GM19239 (cell line): Measurements from ENCODE around the gene PREX1.

Source experiments
- DNase-seq: peaks from one replicate; pipeline ENCODE4 v3.0.0; 2011; ENCODE audit warnings: low spot score; ENCODE audit not compliant: insufficient read length
- FAIRE-seq: peaks from 2 replicates; lab custom pipeline; 2011; peaks lifted over from hg19 to GRCh38; lab: Jason Lieb, UNC

The PREX1 gene

DNA sequence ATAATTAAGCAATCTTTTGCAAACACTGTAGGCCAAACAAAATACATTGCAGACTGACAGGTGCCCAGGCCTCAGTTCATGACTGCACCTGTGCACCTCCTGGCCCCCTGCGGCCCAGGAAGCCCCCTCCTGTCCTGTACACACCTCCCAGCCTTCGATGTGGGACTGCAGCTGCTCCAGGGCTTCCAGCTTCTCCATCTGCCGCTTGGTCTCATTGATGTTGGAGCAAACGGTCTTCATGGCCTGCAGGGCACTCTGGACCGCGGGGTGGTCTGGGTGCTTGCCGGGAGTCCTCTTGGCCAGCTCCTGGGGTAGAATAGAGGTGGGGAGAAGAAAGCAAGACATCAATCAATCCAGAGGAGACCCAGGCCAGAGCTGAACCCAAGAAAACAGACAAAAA lies 119.7 kb downstream of the PREX1 start:
- FAIRE-seq, result no peak
- DNase-seq, result no peak

DNA sequence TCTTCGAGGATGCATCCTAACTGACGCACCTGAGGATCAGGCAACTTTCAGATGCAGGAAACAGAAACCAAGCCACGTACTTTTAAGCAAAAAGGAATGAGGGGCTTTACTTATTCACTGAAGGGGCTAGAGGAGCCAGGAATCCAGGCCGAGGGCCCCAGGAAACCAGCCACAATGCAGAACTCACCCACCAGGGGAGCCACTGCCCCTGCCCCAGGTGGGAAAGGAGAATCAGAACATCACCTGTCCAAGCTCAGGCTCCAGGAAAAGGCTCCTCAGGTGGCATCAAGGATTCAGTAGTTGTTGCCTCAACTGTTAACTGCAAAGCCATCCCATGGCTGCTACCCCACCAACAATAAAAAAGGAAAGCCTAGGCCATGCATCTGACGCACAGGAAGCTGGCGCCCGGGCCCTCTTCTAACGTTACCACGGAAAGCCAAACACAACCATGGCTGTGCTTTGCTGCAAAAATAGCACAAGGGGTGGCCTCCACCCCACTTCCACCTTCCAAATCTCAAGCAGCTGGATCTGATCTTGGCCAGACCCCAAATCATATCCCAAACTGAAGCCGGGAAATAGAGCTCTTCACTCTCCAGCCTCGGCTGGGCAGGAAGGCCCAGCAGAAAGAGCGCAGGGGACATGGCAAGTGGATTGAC lies 121.0 kb downstream of the PREX1 start:
- no peak for FAIRE-seq
- no peak for DNase-seq

DNA sequence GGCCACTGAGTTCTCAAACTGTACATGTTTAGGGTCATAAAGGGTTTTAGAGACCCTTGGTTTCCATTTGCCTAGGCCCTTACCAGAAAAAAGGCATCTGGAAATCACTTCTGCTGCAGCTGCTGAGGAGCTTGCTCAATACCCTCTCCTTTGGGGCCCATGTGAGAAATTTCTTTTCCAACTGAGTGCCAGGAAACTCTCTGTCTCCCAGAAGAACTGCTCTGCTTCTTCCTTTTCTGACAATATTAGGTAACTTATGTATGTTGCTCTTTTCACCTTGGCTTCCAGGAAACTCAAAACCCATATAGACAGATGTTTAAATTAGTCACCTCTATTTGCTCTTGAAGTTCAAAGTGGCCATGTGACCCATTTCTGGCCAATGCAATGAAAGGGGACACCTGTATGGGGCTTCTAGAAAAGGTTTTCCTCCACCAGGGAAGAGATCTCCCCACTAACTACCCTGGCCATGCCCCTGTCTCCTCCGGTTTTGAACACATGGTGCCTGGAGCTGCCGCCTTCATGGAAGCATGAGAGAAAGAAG lies 121.6 kb downstream of the PREX1 start:
- FAIRE-seq, result no peak

GRCh38 chr20:48705240-48706115 lies 122.3 kb downstream of the PREX1 start:
- no peak for FAIRE-seq
- DNase-seq, result no peak

More for the DNA sequence above, 121.6 kb downstream of the PREX1 start:
- no peak for DNase-seq

DNA sequence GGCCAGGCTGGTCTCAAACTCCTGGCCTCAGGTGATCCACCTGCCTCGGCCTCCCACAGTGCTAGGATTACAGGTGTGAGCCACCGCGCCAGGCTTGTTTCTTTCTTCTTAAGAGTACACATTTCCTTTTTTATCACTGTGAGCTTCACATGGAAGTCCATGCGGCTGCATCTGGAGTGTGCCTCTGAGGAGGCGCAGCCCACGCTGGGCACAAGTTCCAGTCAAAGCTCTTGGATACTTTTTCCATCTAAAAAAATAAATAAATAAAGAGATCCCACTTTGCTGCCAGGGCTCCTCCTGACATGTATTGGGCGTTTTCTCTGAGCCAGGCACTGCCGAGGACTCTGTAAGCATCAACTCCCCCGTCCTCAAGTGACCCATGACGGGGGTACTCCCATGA lies 123.0 kb downstream of the PREX1 start:
- DNase-seq (no peak), FAIRE-seq (no peak)

GRCh38 chr20:48703511-48704219 lies 124.1 kb downstream of the PREX1 start:
- FAIRE-seq (no peak), DNase-seq (no peak)

- FAIRE-seq, result no peak
Observed at GRCh38 chr20:48703107-48703506, 124.7 kb downstream of the PREX1 start.

GRCh38 chr20:48702455-48702913 lies 125.3 kb downstream of the PREX1 start:
- FAIRE-seq (no peak), DNase-seq (no peak)

More at GRCh38 chr20:48703107-48703506, 124.7 kb downstream of the PREX1 start:
- no peak for DNase-seq

GRCh38 chr20:48701702-48702101 lies 126.1 kb downstream of the PREX1 start:
- DNase-seq (no peak), FAIRE-seq (no peak)

DNA sequence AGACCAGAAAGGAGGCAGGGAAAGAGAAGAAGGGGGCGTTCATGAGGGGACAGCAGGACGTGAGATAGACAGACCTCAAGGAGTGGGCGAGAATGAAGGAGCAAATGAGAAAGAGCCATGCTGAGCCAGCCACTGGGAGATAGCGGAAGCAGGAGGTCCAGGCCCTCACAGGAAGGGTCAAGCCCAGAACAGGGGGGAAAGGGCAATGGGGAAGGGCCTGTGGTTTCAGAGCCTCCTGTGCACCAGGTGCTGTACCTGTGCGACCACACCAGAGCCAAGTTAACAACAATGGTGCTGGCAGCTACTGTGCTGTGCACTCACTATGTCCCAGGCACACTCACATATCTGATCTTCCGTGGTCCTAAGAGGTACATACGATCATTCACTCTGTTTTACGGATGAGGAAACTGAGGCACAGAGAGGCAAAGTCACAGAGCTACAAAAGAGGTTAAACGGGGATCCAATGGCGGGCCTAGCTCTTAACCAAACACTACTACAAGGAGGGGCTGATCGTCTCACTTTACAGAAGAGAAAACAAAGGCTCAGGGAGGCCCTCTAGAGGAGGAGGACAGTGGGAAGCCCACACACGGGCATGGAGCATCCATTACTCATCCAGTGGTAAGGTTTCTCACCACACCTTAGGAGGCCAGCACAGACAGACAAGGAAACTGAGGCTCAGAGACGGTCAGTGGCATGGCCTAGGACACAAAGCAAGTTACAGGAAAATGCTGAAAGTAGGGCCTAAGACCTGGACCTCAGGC lies 129.1 kb downstream of the PREX1 start:
- no peak for FAIRE-seq

GRCh38 chr20:48697845-48698491 lies 129.8 kb downstream of the PREX1 start:
- DNase-seq (no peak), FAIRE-seq (no peak)

More for the DNA sequence above, 129.1 kb downstream of the PREX1 start:
- DNase-seq, result no peak

DNA sequence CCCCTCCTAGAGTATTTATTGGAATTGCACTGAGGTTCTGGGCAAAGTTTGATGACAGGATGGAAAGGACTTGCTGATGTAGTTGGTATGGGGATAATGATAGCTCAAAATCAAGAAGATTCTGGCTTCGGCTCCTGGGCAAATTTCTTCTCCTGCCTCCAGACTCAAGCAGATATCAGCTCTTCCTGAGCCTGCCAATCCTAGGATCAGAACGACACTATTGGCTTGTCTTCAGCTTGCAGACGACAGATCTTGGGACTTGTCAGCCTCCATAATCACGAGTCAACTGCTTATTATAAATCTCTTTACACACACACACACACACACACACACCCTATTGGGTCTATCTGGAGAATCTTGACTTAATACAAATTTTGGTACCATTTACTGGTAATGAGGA lies 131.1 kb downstream of the PREX1 start:
- FAIRE-seq (no peak), DNase-seq (no peak)

DNA sequence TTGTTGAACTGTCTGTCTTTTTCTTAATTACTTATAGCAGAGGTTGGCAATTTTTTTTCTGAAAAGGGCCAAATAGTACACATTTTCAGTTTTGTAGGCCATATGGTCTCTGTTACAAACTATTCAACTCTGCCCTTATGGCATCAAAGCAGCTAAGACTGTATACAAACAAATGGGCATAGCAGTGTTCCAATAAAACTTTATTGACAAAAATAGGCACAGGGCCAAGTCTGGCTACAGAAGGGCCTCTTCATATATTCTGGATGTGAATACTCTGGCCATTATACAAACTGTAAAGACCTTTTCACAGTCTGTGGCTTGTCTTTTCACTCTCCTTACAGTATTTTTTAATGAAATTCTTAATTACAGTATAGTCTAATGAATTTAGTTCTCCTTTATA lies 132.1 kb downstream of the PREX1 start:
- no peak for FAIRE-seq
- no peak for DNase-seq

- DNase-seq (no peak), FAIRE-seq (no peak)
Observed at GRCh38 chr20:48695255-48695654, 132.5 kb downstream of the PREX1 start.

DNA sequence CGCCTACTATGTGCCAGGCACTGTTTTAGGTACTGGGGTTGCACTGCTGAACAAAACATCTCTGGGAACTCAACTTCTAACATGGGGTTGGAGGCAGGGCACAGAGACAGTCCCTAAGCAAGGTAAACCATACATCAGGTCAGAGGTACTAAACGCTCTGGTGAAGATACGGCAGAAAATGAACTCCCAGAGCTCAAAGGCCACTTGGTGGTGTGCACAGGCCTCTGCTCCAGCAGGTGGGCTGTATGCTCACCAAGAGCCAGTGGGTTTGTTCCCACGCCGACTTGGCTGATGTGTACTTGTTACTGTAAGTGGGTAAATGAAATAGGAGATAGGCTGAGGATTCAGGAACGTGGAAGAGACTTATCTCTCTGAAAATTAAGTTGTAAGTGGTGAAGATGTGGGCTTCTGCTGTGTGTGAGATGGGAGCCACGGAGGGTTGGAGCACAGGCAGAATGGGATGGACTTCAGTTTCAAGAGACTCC lies 133.4 kb downstream of the PREX1 start:
- FAIRE-seq (no peak), DNase-seq (no peak)

DNA sequence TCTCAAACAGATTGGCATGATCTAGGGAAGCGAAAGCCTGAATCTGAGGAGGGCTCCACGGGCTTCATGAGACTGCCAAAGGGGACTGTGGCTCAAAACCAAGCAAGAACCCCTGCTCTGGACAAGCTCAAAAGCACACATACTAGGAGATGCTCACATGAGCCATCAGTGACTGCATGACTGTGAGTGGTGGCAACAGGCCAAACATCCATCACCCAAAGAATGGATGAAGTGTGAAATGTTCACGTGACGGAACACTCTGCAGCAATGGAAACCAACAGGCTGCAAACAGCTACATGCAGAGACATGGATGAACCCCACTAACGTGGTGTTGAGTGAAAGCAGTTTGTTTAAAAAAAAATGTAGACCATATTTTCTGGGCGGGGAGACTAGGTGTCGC lies 136.3 kb downstream of the PREX1 start:
- FAIRE-seq (no peak), DNase-seq (no peak)

DNA sequence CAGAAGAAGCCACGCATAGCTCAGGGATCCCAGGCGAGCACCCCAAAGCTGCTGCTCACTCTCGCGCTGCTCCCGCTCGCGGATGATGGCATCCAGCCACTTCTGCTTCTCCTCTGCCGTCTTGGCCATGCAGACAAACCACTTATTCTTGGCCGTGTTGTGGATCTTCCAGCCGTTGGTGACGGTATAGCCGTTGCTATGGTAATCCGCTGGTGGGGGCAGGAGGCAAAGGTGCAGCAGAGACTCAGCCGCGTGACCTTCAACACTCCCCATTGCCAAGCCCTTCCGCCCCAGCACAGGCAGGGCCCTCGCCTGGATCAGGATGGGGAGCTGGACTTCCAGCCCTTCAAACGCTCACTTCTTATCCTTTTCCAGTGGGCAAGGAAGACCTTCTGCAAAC lies 136.9 kb downstream of the PREX1 start:
- FAIRE-seq, result no peak
- no peak for DNase-seq

GRCh38 chr20:48689874-48690571 lies 137.8 kb downstream of the PREX1 start:
- DNase-seq (no peak), FAIRE-seq (no peak)

DNA sequence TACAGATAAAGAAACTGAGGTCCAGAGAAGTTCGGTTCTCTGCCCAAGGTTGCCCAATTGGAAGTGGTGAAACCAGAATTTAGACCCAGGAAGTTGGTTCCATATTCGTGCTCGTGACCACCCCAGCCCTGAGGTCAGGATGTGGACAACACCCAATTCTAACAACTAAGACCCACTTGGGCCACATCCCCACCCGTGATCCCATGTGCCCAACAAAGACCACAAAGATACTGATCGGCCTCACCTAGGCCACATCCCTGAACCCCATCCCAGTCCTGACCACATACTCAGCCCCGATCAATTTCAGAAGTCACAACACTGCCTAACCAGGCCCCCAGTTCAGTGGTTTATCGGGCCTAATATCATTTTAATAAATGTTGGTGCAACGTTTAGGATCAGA lies 138.4 kb downstream of the PREX1 start:
- DNase-seq, result no peak
- no peak for FAIRE-seq
